NCI-H1417 treated with DMSO at 0.1 percent for 48 hours (cell line): ENCODE measurements around the gene TRIM9.
"Not testable (repeated sequence)": the region's sequence is repeated elsewhere in the genome, so short reads cannot be mapped to it uniquely, and the experiment has no call there.

ENCODE experiments used
- DNase-seq: peaks from one replicate; lab custom pipeline; 2025; lab: John Stamatoyannopoulos, UW

Gene TRIM9

DNA sequence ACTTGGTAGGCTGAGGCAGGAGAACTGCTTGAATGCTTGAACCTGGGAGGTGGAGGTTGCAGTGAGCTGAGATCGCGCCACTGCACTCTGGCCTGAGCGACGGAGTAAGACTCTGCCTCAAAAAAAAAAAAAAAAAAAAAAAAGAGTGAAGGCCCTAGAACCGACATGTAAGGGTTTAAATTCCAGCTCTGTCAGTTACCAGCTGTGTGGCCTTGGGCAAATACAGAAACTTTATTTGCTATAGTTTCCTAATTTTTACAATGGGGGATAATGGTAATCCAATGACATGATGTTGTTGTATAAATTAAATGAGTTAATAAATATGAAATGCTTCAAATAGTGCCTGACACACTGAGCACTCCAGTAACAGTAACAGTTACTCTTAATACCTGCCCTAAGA, 131.0 kb downstream of the TRIM9 start:
- no peak for DNase-seq

GRCh38 chr14:50961605-50962221, 133.2 kb downstream of the TRIM9 start:
- no peak for DNase-seq

- DNase-seq = no peak
Observed at GRCh38 chr14:50957296-50957695, 137.6 kb downstream of the TRIM9 start.

- DNase-seq = not testable (repeated sequence)
Observed at GRCh38 chr14:50956421-50956820, 138.5 kb downstream of the TRIM9 start.

GRCh38 chr14:50955373-50956043, 139.4 kb downstream of the TRIM9 start:
- DNase-seq = no peak

DNA sequence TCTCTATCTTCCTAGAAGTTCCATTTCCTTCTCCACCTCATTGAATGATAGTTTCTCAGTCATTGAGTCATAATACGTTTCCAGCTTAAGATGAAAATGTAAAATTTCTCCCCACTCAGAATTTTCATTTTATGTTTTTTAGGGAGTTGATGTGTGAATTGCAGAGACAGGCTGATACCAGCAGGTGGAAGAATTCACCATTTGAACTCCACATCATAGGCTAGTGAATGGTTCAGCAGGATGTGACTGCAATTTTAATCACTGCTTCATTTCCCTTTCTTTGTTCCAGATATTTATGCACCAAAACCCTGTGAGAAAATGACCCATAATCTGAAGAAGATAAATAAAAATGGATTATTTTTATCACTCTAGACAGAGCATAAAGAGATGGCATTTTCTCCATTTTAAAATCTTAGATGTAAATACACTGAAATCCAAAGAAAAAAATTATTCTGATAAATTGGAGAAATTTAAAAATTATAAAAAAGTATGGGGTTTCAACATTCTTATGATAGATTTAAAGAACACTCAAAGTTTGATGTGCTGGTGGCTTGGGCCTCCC, 140.0 kb downstream of the TRIM9 start:
- DNase-seq = no peak

DNA sequence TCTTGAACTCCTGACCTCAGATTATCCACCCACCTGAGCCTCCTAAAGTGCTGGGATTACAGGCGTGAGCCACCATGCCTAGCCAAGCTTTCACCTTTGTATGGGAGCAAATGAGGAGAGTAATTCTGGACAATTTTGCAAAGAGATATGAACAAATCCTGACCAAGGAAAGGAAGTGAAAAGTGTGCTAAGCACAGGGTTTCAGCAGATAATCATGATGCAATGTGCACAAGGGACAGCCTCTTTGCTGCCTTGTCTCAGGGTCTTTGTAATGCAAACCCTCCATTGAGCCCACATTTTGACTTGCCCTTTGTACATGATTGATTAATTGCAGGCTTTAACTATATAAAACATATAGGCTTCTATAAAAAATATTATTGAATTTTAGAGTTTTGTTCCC, 141.4 kb downstream of the TRIM9 start:
- no peak for DNase-seq

DNA sequence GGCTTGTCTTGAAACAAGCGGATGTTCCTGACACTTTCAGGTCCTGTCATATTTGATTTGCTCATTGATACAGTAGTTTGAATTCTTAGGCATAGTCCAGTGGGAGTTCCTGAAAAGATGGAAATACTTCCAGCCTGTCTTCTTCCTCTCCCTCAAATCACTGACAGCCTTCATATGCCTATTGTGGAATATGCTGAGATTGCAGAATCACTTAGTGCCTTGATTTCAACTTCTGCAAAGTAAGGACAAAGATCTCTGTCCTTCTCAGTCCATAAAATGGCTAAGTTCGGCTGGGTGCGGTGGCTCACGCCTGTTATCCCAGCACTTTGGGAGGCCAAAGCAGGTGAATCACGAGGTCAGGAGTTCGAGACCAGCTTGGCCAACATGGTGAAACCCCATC, 143.9 kb downstream of the TRIM9 start:
- no peak for DNase-seq

GRCh38 chr14:50948205-50948604, 146.7 kb downstream of the TRIM9 start:
- DNase-seq = no peak

DNA sequence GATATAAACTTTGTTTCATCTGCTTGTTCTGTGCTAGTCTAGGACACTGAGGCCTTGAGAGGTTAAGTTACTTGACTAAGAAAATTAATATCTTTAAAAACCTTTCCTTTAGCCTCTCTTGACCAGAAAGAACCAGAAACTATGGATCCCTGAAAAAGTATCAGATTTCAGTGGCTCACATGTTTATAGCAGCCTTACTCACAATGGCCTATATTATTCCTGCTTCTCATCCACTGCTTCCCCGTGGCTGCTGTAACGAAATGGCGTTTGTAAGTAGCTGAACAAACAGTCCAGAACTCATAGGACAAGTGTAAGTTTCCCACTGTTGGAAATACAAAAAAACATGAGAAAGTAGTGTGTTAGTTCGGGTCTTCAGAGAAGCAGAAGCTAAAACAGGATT, 147.5 kb downstream of the TRIM9 start:
- no peak for DNase-seq

GRCh38 chr14:50946234-50946935, 148.5 kb downstream of the TRIM9 start:
- DNase-seq = no peak

DNA sequence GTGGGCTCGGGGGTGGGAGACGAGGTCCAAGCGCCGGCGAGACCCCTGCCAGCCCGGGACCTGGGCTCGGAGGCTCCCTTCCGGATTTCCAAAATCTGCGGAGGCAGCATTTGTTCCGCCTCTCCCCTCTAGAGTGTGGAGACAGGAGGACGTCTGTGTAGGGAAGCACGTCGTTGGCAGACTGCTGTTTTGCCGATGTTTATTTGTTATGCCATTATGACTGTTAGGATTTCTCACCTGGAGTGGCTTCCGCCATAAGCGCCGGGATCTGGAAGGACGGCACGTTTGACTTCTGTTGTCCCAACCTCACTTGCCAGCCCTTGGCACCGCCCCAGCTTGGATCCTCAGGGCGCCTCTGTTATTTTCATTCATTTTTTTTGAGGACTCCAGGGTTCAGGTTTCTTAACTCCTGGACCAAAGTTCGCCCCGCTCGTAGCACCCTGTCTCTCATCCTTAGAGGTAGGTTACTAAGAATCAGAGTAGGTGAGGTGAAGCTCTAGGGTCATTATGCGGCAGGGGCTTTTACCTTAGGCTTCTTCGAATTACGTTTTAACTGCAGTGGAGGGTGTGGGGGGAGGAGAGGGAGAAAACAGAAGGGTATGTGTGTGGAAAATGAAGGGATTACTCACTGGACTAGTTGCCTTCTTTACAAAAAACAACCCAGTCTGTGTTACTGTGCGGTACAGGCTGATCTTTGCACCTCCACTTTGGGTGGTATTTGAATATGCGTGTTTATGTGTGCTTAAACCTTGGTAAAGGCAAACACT, 150.1 kb downstream of the TRIM9 start:
- no peak for DNase-seq

DNA sequence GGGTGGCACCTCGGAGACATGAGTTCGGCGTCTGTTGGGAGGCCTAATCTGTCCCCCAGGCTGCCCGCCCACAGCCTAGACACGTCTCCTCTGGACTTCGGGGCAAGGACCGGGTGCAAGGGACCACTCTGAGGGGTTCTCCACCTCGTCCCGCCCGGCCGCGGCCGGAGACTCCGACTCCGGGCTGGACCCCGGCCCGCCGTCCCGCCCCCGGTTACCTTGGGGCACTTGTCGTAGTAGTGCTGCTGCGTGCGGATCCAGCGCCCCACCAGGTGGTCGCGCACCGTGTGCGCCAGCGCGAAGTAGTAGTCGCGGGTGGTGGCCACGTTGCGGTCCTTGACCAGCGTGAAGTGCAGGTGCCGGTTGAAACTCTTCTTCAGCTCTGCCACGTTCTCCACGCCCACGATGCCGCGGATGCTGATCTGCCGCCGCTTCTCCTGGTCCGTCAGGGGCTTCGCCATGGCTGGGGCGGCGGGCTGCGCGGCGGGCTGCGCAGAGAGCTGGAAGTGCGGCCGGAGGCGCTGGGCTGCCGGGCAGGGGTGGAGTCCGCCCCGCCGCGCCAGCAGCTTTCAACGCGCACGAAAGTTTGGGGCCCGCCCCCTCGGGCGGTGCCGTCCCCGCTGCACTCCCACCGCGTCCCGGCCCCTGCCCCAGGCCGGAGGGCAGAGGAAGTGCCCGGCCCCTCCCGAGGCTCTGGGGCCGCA, 150.8 kb downstream of the TRIM9 start, which contains the start of gene PYGL:
PYGL (minus strand) TSS at position 541 of the 704 bp plus-strand sequence; CDS start at position 461, 80 bp downstream.
- no peak for DNase-seq

- no peak for DNase-seq
Observed at GRCh38 chr14:50943261-50943942, 151.5 kb downstream of the TRIM9 start.

GRCh38 chr14:50941638-50942037, 153.3 kb downstream of the TRIM9 start:
- DNase-seq = not testable (repeated sequence)

GRCh38 chr14:50941151-50941550, 153.8 kb downstream of the TRIM9 start:
- no peak for DNase-seq

DNA sequence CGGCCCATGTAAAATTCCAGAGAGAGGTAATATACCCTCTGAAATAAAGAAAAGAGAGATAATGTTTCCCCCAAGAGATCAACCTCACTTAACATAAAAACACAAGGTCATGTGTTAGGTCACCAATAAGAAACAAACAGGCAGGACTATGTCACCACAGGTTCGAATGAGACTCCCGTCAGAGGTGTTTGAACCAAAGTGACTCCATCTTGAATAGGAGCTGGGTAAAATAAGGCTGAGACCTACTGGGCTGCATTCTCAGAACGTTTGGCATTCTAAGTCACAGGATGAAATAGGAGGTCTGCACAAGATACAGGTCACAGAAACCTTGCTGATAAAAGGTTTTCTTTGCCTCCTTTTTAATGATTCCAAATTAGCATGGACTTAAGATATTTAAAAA, 157.1 kb downstream of the TRIM9 start:
- DNase-seq = no peak

GRCh38 chr14:50937325-50937724, 157.6 kb downstream of the TRIM9 start:
- no peak for DNase-seq

DNA sequence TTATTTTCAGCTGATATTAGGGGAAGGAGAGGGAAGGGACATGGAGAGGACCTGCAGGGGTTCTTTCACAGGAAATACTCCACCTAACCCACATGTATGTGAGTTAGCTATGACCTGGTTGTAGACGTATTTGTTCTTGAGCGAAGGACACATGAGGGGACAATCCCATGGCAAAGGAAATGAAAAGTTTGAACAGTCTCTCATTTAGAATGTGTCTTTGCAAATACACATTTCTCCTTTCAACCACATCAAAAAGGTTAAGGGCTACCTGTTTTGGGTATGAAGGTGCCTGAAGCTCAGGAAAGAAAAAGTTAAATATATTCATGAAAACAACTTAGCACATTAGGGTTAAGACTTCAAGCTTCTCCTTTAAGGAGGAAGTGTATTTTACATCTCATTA, 158.0 kb downstream of the TRIM9 start:
- DNase-seq = no peak

- DNase-seq = no peak
Observed at GRCh38 chr14:50936016-50936340, 158.9 kb downstream of the TRIM9 start.
